ENCODE data around the gene ZNF878. TPM values are rescaled to one million over a fixed set of nuclear protein-coding genes. Genes with fewer than 3 reads are reported as not detected.
"Not testable (repeated sequence)": the region's sequence is repeated elsewhere in the genome, so short reads cannot be mapped to it uniquely, and the experiment has no call there.

Gene ZNF878
- total and polyA plus RNA-seq, 7 donors, result 0.13 to 0.54 (median 0.49) TPM; not detected in 4

DNA sequence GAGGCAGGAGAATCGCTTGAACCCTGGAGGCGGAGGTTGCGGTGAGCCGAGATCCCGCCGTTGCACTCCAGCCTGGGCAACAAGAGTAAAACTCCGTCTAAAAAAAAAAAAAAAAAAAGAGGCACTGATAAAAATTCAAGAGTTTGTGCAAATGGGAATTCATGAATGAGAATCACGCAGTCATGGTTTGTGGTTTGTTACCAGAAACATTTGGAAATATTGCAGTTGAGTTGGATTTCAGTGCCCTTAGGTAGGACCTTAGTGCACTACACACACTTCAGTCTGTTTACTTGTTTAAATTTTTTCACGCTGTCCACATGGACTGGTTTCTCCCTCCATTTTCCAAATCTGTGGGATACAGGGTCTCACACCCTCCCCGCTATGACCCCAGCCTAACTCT, 40.2 kb upstream of the ZNF878 start:
- no peak for TF ChIP-seq EP300 (IDR thresholded peaks at IDR 0.05)
- TF ChIP-seq, protein P1, sequence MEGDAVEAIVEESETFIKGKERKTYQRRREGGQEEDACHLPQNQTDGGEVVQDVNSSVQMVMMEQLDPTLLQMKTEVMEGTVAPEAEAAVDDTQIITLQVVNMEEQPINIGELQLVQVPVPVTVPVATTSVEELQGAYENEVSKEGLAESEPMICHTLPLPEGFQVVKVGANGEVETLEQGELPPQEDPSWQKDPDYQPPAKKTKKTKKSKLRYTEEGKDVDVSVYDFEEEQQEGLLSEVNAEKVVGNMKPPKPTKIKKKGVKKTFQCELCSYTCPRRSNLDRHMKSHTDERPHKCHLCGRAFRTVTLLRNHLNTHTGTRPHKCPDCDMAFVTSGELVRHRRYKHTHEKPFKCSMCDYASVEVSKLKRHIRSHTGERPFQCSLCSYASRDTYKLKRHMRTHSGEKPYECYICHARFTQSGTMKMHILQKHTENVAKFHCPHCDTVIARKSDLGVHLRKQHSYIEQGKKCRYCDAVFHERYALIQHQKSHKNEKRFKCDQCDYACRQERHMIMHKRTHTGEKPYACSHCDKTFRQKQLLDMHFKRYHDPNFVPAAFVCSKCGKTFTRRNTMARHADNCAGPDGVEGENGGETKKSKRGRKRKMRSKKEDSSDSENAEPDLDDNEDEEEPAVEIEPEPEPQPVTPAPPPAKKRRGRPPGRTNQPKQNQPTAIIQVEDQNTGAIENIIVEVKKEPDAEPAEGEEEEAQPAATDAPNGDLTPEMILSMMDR (IDR thresholded peaks at IDR 0.05), result no peak
- TF ChIP-seq POLR2AphosphoS5 (IDR thresholded peaks at IDR 0.05), result no peak
- TF ChIP-seq POLR2A (IDR thresholded peaks at IDR 0.05), result no peak
- intact Hi-C loops (cut with DNase I), result loop anchor here (5.0 kb wide), 1 partner anchor 36 kb away; no protein-coding TSS in a partner anchor
- peaks cover 0 to 12% (median 8%) of the 10 kb centered on the region in 4 donors for H3K4me1 ChIP-seq
- peak overlapping the region; percentile 79 to 86 (median 80) for H3K27ac ChIP-seq
- no peaks in the 10 kb centered on the region for H3K27me3 ChIP-seq
- H3K9me3 ChIP-seq, result no peaks in the 10 kb centered on the region
- 28 to 54% methylated on average over 10 of the region's 10 CpGs for WGBS, 2 donors
- no peak for DNase-seq
- H3K4me3 ChIP-seq, result peak overlapping the region; percentile 51 to 78 (median 71)
- H3K36me3 ChIP-seq, result peaks cover 0 to under 1% (median 0%) of the 10 kb centered on the region in 4 donors

DNA sequence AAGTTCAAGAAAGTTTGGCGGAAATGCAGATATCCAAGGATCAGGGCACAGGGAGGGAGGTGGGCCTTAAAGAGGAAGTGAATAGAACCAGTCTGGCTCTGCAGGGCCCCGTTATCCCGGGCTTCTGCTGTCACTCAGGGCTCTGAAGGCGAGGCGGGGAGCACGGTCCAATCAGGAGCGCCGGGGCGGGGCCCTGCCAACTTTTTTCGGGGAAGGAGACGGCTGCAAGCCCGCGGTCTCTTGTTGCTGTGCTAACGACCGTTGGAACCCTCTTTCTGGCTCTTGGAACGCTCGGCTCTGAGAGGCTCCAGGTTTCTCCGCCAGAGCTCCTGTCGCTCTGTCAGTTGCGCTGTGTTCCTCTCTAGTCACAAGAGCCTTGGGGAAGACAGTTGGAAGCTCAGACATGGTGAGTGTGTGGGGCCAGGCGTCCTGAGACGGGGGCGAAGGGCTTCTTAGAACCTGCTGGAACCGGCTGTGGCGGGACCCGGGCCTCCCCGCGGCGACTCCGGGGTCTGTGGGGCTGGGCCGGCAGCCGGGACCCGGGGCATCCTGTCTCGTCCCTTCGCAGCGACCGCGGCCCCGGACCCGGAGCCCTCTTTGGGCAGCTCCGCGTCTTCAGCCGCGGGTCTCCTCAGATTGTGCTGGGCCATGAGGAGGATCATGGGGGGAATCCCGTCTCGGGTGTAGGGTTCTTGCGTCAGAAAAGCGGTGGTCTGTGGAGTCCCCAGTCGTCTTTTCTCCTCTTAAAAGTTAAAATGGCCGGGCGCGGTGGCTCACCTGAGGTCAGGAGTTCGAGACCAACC, 39.5 kb upstream of the ZNF878 start:
- H3K27ac ChIP-seq, result peak overlapping the region; percentile 79 to 86 (median 80)
- no peaks in the 10 kb centered on the region for H3K9me3 ChIP-seq
- peaks cover 0 to 12% (median 8%) of the 10 kb centered on the region in 4 donors for H3K4me1 ChIP-seq
- 1 to 3% methylated on average over 53 of the region's 53 CpGs for WGBS, 2 donors
- peak; percentile 92 for DNase-seq
- H3K4me3 ChIP-seq, result peak overlapping the region; percentile 51 to 78 (median 71)
- no peaks in the 10 kb centered on the region for H3K27me3 ChIP-seq
- no peaks in the 10 kb centered on the region for H3K36me3 ChIP-seq
- intact Hi-C loops (cut with DNase I), result loop anchor here (5.0 kb wide), 1 partner anchor 35 kb away; no protein-coding TSS in a partner anchor
- TF ChIP-seq, protein P1 (IDR thresholded peaks at IDR 0.05), result no peak
- peak in 3 of 4 donors; percentile 46 to 68 (median 62) for TF ChIP-seq POLR2AphosphoS5 (IDR thresholded peaks at IDR 0.05)

DNA sequence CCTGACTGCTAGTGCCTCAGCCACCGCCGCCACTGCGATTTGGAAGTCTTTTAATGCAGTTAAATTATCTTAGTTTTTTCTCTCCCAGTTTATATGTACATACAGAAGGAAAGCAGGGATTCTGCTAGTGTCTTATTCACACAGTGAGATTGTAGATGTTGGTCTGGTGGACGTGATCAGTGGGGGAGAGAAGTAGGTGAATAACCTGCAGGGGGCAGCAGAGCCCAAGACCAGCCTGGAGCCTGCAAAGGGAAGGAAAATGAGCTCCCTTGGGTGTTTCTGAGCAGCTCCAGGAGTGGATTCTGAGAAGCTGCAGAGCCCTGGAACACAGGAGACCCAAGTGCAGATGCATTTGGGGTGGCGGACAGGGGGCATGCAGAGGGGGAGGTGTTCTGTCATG, 38.0 kb upstream of the ZNF878 start:
- WGBS, 2 donors, result 67 to 80% methylated on average over 5 of the region's 5 CpGs
- DNase-seq, result peak; percentile 72
- H3K9me3 ChIP-seq, result no peaks in the 10 kb centered on the region
- H3K36me3 ChIP-seq, result no peaks in the 10 kb centered on the region
- no peaks in the 10 kb centered on the region for H3K27me3 ChIP-seq
- no peak overlapping the region for H3K4me3 ChIP-seq
- intact Hi-C loops (cut with DNase I), result loop anchor here (1.0 to 5.0 kb wide), 2 partner anchors 34 to 50 kb away; no protein-coding TSS in a partner anchor
- TF ChIP-seq, protein P1 (IDR thresholded peaks at IDR 0.05), result peak in 3 of 4 experiments; percentile 14 to 58 (median 54)
- TF ChIP-seq POLR2A (IDR thresholded peaks at IDR 0.05) (no peak), POLR2AphosphoS5 (IDR thresholded peaks at IDR 0.05) (no peak)
- peak overlapping the region in 2 of 4 donors; percentile 79 to 80 for H3K27ac ChIP-seq
- peaks cover 0 to 12% (median 8%) of the 10 kb centered on the region in 4 donors for H3K4me1 ChIP-seq

DNA sequence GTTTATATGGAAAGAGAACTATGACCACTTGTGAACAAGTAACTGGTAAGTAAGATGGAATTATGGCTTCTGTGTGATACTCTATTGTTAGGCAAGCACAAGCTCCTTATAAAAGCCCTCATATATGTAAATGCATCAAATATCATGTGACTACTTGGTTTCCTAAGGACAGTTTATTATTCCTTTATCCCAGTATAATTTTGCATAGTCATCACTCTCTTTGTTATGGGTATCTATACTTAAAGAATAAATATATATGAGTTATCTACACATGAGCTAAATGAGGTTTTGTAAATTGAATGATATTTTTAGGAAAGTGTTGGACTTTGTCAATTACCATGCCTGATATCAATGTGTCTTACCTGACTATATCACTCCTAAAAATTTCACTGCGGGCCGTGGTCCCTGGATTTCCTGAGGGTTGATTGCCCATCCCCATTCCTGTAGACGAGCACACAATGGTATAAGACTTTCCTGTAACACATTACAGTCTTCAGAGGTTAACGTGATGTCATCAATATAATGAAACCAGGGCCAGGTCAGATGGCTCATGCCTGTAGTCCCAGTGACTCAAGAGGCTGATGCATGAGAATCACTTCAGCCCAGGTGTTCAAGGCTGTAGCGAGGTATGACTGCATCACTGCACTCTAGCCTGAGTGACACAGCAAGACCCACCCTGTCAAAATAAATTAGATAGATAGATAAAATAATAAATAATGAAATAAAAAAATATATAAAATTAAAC, 32.5 kb upstream of the ZNF878 start:
- intact Hi-C loops (cut with DNase I), result no loop called here
- H3K36me3 ChIP-seq, result peaks cover 0 to under 1% (median 0%) of the 10 kb centered on the region in 4 donors

DNA sequence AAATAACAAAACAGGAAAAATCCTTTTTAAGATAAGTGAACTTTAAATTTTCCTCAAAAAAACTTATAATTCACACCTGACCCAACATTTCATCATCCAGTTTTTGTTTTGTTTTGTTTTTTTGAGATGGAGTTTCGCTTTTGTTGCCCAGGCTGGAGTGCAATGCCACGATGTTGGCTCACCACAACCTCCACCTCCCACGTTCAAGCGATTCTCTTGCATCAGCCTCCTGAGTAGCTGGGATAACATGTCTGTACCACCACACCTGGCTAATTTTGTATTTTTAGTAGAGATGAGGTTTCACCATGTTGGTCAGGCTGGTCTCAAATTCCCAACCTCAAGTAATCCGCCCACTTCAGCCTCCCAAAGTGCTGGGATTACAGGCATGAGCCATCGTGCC, 30.6 kb upstream of the ZNF878 start:
- H3K4me3 ChIP-seq; H3K27ac ChIP-seq; DNase-seq; intact Hi-C loops (cut with DNase I); H3K27me3 ChIP-seq; H3K4me1 ChIP-seq: not testable (repeated sequence)
- WGBS, 2 donors, result 97% methylated on average over 6 of the region's 6 CpGs
- peaks cover 0 to 19% (median 0%) of the 10 kb centered on the region in 4 donors for H3K36me3 ChIP-seq
- H3K9me3 ChIP-seq, result peaks cover 12 to 20% (median 16%) of the 10 kb centered on the region in 4 donors

More for the DNA sequence above, 32.5 kb upstream of the ZNF878 start:
- H3K4me1 ChIP-seq, result no peaks in the 10 kb centered on the region
- no peaks in the 10 kb centered on the region for H3K27me3 ChIP-seq
- no peak overlapping the region for H3K27ac ChIP-seq
- TF ChIP-seq POLR2A (IDR thresholded peaks at IDR 0.05) (no peak), POLR2AphosphoS5 (IDR thresholded peaks at IDR 0.05) (no peak), EP300 (IDR thresholded peaks at IDR 0.05) (no peak)
- TF ChIP-seq, protein P1 (IDR thresholded peaks at IDR 0.05), result no peak
- H3K9me3 ChIP-seq, result peaks cover 0 to 8% (median 1%) of the 10 kb centered on the region in 4 donors
- no peak for DNase-seq
- WGBS, 2 donors, result 94 to 96% methylated on average over 5 of the region's 5 CpGs
- no peak overlapping the region for H3K4me3 ChIP-seq
